Endothelial cell of umbilical vein (primary cell): ENCODE results near the gene IL6R.

Experiments used
- CTCF ChIP-seq, 2 donors: IDR thresholded peaks; 1 replicate in 1 of 2; 2 replicates in 1 of 2; pipeline ENCODE4 v1.5.1; 2011; ENCODE audit warnings: low read length in 2 of 2, mild to moderate bottlenecking in 2 of 2, moderate library complexity in 2 of 2, control low read depth in 1 of 2, inconsistent platforms in 1 of 2, low read depth in 1 of 2; ENCODE audit not compliant: insufficient read depth in 1 of 2; ENCODE audit errors: extremely low read depth in 1 of 2
- EZH2 ChIP-seq: IDR thresholded peaks from 2 replicates; pipeline ENCODE4 v1.6.1; 2012; ENCODE audit warnings: borderline replicate concordance, low read depth, mild to moderate bottlenecking, moderate library complexity, low read length, inconsistent platforms; ENCODE audit not compliant: severe bottlenecking
- FOS ChIP-seq: IDR thresholded peaks from 2 replicates; pipeline ENCODE4 v1.6.1; 2011; ENCODE audit warnings: mild to moderate bottlenecking, low read length, moderate library complexity, borderline replicate concordance; ENCODE audit not compliant: insufficient read depth
- GATA2 ChIP-seq: IDR thresholded peaks from 2 replicates; pipeline ENCODE4 v1.7.0; 2011; ENCODE audit warnings: low read depth, mild to moderate bottlenecking, moderate library complexity, mixed read lengths, low read length; ENCODE audit not compliant: insufficient read length, insufficient read depth
- JUN ChIP-seq: IDR thresholded peaks from 2 replicates; pipeline ENCODE4 v1.6.1; 2011; ENCODE audit warnings: borderline replicate concordance, low read depth; ENCODE audit not compliant: insufficient read length, insufficient read depth
- MYC ChIP-seq: IDR thresholded peaks from one replicate; pipeline ENCODE4 v1.6.1; 2011; ENCODE audit warnings: mild to moderate bottlenecking, low read depth, low read length
- POLR2A ChIP-seq: IDR thresholded peaks from 2 replicates; pipeline ENCODE4 v1.6.1; 2012; ENCODE audit warnings: low read depth, mild to moderate bottlenecking, control low read depth, low read length
- POLR2AphosphoS5 ChIP-seq: IDR thresholded peaks from 2 replicates; pipeline ENCODE4 v1.6.1; 2012; ENCODE audit warnings: low read depth, mild to moderate bottlenecking, control low read depth, low read length, moderate library complexity; ENCODE audit not compliant: insufficient read depth
- TF ChIP-seq, protein P1 (sequence below): IDR thresholded peaks from 2 replicates; pipeline ENCODE4 v1.6.1; 2011; ENCODE audit not compliant: insufficient read depth, insufficient read length

DNA sequence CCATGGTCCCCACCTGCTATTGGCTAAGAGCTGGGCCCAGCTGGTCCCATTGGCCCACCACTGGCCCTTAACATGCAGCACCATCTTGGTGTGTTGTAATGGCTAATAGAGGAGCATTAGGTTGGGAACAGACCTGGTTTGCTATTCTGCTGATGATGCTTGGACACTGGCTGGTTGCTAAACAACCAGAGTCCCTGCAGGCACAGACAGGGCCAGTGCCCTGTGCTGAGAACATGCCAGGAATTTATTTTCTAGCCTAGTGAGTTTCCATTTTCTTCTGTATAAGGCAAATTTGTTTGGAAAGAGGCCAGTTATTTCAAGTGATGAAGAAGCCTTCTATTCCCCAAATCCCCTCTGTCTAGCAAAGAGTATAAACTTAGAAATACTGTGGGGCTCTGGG lies 53.9 kb downstream of the IL6R start:
- no peak for TF ChIP-seq CTCF (IDR thresholded peaks at IDR 0.05; ENCODE audit: extremely low read depth in 1 of 2, insufficient read depth in 1 of 2, low read depth in 1 of 2, low read length in 2 of 2)
- TF ChIP-seq POLR2AphosphoS5 = no peak
- TF ChIP-seq JUN = no peak
- TF ChIP-seq, protein P1, sequence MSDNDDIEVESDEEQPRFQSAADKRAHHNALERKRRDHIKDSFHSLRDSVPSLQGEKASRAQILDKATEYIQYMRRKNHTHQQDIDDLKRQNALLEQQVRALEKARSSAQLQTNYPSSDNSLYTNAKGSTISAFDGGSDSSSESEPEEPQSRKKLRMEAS = no peak
- no peak for TF ChIP-seq POLR2A
- no peak for TF ChIP-seq EZH2
- TF ChIP-seq FOS = no peak
- TF ChIP-seq MYC = no peak
- TF ChIP-seq GATA2 = no peak
